ENCODE results near the gene VPS33B. TPM values are rescaled to one million over a fixed set of nuclear protein-coding genes. Genes with fewer than 3 reads are reported as not detected.
A peak's percentile ranks its signal among the peaks of the same experiment; 100 is the strongest.

Gene VPS33B
- total and polyA plus RNA-seq, 2 of the 8 experiments (the other 6 are each of a cell fraction or from before 2014, with no cell fraction given): 11.8 to 17.3 TPM

DNA sequence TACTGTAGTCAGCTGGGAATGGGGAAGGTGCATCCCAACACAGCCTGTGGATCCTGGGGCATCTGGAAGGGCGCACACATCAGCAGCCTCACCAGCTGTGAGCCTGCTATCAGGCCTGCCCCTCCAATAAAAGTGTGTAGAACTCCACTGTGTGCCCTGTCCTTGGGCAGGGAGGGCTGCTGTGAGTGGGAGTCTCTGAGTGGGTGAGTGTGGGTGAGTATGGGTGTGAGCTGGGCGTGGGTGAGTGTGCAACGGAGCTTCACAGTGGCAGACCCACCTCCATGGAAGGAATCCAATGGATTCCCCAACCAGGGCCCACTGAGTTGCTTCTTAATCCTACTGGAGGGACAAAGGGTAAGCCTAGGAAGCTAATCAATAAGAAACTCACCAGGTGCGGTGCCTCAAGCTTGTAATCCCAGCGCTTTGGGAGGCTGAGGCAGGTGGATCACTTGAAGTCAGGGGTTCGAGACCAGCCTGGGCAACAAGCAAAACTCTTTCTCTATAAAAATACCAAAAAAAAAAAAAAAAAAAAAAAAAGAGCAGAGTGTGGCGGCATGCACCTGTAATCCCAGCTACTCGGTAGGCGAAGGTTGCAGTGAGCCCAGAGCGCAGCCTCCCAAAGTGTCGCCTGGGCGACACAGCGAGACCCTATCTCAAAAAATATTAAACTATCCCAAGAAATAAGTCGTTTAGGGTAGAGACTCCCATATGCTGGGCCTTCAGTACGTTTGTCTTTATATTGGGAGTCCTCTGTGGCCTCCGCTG lies 68.3 kb downstream of the VPS33B start:
- H3K27ac ChIP-seq (ENCODE audit: low read depth, low read length): no peak overlapping the region
- H3K23me2 ChIP-seq (ENCODE audit: low read depth, low read length): peaks cover 14% of the 10 kb centered on the region; the same call in 1 of the 2 replicates
- peaks cover 0 to 5% of the 10 kb centered on the region in 2 experiments for H4K20me1 ChIP-seq (replicated peaks in 1 of 2; ENCODE audit: control insufficient read depth in 1 of 2, insufficient read depth in 2 of 2, low read length in 2 of 2)
- no peak overlapping the region for H3K56ac ChIP-seq (replicated peaks; ENCODE audit: insufficient read length, low read depth, low read length)
- WGBS, 2 experiments (ENCODE audit: extremely low coverage in 1 of 2, insufficient coverage in 1 of 2, insufficient read length in 1 of 2, insufficient replicate concordance in 2 of 2, low coverage in 1 of 2, low lambda C conversion rate in 2 of 2, missing lambda C conversion rate in 1 of 2): 64% methylated on average over 12 of the region's 16 CpGs; no CpG with 5 or more reads in 1 of the 2 experiments
- no peaks in the 10 kb centered on the region for H3K27me3 ChIP-seq (replicated peaks in 1 of 4; ENCODE audit: control insufficient read depth in 3 of 4, extremely low read depth in 1 of 4, insufficient read depth in 3 of 4, low read length in 3 of 4)
- H3K14ac ChIP-seq (ENCODE audit: insufficient read length): no peak overlapping the region
- POLR2A ChIA-PET (ENCODE audit: partially characterized antibody): interaction anchor here (0.7 to 2.7 kb wide), 13 partner anchors 11 to 114 kb away, joined by 3 to 14 read pairs (median 5); partner anchors contain the start of genes HDDC3, MAN2A2, PRC1 and UNC45A
- peak overlapping the region in 1 of 2 experiments; percentile 82; a peak in 1 of 4 replicates for H3K4me2 ChIP-seq (ENCODE audit: insufficient read depth in 1 of 2, low read depth in 2 of 2, low read length in 2 of 2)
- no peak overlapping the region for H3K4ac ChIP-seq (replicated peaks; ENCODE audit: insufficient read length, low read depth, low read length)
- H4K5ac ChIP-seq (ENCODE audit: insufficient read length, low read depth, low read length): no peak overlapping the region
- no peak overlapping the region for H2AFZ ChIP-seq (ENCODE audit: low read length)
- H3K9me3 ChIP-seq (ENCODE audit: insufficient read depth in 2 of 2, low read depth in 1 of 2, low read length in 1 of 2): no peaks in the 10 kb centered on the region
- no peak overlapping the region for H2BK15ac ChIP-seq (ENCODE audit: low read length)
- no peak overlapping the region for H3K9ac ChIP-seq (replicated peaks in 1 of 4; ENCODE audit: extremely low read depth in 1 of 4, low read depth in 3 of 4, low read length in 3 of 4)
- no peak overlapping the region for H4K91ac ChIP-seq (replicated peaks; ENCODE audit: insufficient read length, low read length)
- no peak overlapping the region for H4K8ac ChIP-seq (ENCODE audit: extremely low read depth, insufficient read depth, low read length)
- H2AK5ac ChIP-seq (ENCODE audit: low read depth, low read length): no peak overlapping the region
- no peak overlapping the region for H2BK5ac ChIP-seq (ENCODE audit: low read depth, low read length)
- no peak overlapping the region for H2BK20ac ChIP-seq (ENCODE audit: low read length)
- no peak overlapping the region for H3K18ac ChIP-seq (ENCODE audit: extremely low read depth, low read length)
- CTCF ChIA-PET (ENCODE audit: partially characterized antibody): interaction anchor here (0.8 to 19.2 kb wide), 7 partner anchors 8 to 472 kb away, joined by 3 to 306 read pairs (median 5); partner anchors contain the start of genes HDDC3 and UNC45A
- H3K36me3 ChIP-seq (ENCODE audit: control insufficient read depth in 2 of 4, insufficient read depth in 4 of 4, low read length in 3 of 4): peaks cover 7 to 38% (median 28%) of the 10 kb centered on the region in 4 experiments
- DNase-seq (ENCODE audit: low read depth in 1 of 2, low spot score in 2 of 2): no peak
- H2BK120ac ChIP-seq (replicated peaks; ENCODE audit: low read depth, low read length): no peak overlapping the region
- FAIRE-seq: no peak
- peaks cover 3% of the 10 kb centered on the region; the same call in 1 of the 2 replicates for H3K79me1 ChIP-seq (ENCODE audit: low read depth, low read length)
- TF ChIP-seq RNF2 (IDR thresholded peaks at IDR 0.05; ENCODE audit: borderline replicate concordance, low read depth, low read length, missing control alignments, poor library complexity, severe bottlenecking): no peak
- no peak for TF ChIP-seq TEAD4 (IDR thresholded peaks at IDR 0.05; ENCODE audit: low read depth, low read length)
- TF ChIP-seq TCF12 (IDR thresholded peaks at IDR 0.05; ENCODE audit: low read depth, low read length): no peak
- TF ChIP-seq ATF2 (IDR thresholded peaks at IDR 0.05; ENCODE audit: low read length): no peak
- TF ChIP-seq FOSL1 (IDR thresholded peaks at IDR 0.05; ENCODE audit: insufficient read depth, low read depth, low read length): no peak
- peak overlapping the region in 1 of 4 experiments; percentile 72; a peak in 4 of 8 replicates for H3K4me3 ChIP-seq (ENCODE audit: extremely low read depth in 1 of 4, insufficient read depth in 2 of 4, low read depth in 3 of 4, low read length in 4 of 4)
- no peak overlapping the region for H3K23ac ChIP-seq (ENCODE audit: insufficient read length)
- no peak overlapping the region for H2BK12ac ChIP-seq (ENCODE audit: low read depth, low read length)
- H3K79me2 ChIP-seq (ENCODE audit: control insufficient read depth in 1 of 2, insufficient read depth in 2 of 2, low read length in 2 of 2): no peaks in the 10 kb centered on the region
- H3K4me1 ChIP-seq (replicated peaks in 1 of 4; ENCODE audit: control insufficient read depth in 3 of 4, insufficient read depth in 4 of 4, low read length in 3 of 4): peaks cover 0 to 15% (median 8%) of the 10 kb centered on the region in 4 experiments; a peak in 6 of 7 replicates

All from H1 (cell line).